GM19238 (cell line): ENCODE measurements around the gene SKIC8.

ENCODE experiments used
- DNase-seq: peaks from one replicate; pipeline ENCODE4 v3.0.0; 2011; ENCODE audit warnings: low spot score; ENCODE audit not compliant: insufficient read length

Gene SKIC8

DNA sequence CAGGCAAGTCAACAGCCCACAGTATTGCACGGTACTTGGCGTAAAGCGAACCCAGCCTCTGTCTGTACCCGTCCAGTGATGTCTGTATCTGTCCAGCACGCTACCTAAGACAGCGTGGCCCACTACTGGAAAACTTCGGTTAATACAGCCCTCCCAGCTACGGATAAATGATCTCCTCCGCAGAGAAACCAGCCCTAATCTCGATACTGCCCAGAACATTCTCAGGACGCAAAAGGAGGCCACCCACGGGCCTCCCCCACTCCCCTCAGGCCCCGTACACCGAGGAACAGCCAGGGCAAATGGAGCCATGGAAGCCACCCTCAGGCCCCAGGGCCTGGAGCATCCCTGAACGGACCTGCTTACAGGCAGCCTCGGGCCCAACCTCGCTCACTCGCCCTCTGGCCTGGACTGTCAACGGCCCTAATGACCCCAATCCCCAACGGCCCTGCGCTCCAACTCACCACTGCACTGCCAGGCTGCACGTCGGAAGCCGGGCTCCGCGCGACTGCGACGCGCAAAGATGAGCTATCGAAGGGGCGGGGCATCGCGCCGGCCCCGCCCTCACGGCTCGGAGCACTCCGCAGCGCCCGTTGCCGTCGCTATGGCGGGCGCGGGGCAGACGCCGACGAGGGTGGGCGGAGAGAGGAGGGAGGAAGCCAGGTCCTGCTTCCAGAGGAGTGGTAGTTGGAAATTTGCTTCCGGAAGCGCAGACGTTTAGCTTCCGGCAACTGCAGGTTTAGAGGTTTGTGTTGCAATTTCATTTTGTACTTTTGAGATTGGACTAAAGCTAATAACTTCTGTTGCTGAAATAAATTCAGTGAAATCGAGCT lies at the start of gene SKIC8:
TSS of gene SKIC8 (minus strand) at position 509 of the 830 bp plus-strand sequence. CDS start 3,923 bp downstream, outside the sequence.
- peak; percentile 94 for DNase-seq

DNA sequence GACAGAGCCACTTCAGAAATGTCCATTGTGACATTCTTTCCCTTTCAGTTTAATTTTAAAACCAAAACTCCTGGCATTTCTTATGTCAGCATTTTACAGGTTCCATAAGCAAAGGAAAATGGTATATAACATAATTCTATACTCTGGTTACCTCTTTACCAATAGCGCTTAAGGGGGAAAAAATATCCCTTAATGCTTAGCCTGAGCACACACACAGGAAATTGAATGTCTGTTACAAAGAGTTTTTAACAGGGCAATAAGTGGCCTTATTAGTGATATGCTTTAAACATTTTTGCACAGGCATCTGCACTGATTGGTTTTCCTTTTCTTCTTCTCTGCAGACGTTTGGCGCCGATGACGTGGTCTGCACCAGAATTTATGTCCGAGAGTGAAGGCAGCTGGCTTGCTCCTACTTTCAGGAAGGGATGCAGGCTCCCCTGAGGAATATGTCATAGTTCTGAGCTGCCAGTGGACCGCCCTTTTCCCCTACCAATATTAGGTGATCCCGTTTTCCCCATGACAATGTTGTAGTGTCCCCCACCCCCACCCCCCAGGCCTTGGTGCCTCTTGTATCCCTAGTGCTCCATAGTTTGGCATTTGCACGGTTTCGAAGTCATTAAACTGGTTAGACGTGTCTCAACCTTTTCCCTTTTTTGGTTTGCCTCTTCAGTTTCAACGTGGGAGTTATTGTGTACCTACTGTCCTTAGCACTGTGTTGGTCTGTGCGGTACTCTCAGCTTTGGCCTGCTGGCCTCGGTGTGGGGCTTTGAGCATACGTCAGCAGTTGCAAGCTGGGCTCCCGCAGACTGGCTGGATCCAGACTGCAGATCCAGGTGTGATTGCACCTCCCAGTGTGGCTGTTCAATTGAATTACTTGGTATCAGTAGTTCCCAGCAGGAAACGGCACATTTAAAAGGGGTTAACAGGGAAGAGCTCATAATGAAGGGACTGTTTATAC lies 48.5 kb upstream of the SKIC8 start:
- DNase-seq = no peak

DNA sequence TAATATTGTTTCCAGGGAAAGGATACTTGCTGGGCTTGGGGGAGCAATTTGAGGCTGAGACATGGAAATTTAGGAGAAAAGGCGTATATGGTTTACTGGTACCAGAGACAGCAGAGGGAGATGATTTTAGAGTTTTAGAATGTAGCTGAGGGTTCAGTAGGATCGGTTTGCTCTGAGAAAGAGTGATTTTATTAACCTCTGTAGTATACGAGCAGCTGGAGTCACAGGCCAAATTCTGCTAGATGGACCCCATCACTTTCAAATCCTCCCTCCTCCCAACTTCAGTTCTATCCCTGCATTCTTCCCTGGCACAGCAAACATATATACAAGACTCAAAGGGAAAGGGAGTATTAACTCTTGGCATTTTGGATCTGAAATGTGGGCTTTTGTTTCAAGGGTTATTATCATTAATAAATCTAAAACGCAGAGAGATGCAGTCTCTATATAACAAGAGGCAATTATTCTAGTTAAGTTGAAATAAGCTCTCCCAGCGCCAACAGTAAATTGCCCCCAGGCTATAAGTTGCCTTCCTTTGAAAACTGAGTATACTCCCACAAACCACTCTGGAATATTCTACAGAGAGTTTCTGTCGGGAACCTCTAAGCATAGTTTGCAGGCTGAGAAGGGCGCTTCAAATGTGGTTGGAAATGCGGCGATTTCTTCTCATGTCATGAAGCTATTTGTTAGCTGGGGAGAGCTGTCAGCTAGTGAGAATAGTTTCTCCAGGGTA lies 46.2 kb upstream of the SKIC8 start:
- DNase-seq = no peak

DNA sequence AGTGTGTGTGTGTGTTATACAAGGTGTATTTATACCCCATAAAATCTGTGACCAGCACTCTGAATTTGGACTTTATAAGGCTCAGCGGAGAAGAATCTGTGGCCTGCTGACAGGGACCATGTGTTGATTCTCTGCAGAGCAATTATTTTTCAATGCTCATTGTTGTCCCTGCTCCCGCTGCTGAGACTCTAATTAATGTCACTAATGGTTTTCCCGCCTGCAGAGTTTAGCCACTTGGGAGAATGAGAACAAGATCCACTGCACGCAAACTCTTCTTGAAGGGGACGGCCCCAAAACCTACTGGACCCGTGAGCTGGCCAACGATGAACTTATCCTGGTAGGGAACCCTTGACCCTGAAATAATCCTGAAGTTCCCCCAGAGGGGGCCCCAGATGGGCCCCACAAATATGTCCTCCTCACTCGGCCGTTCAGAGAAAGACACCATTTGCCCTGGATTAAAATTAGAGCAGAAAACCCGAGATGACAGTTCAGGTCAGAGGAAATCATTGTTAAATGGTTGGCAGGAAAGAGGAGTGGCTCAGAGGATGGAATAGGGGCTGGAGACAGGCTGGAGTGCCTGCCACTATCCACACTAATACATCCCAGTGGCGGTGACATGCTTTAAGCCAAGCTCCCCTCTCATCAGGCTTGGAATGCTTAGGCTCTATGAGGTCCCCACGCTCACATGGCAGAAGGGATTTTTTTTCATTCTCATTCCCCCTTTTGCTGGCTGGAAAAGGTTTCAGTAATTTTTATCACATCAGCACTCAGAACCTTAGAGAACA lies 44.1 kb upstream of the SKIC8 start:
- DNase-seq = no peak

DNA sequence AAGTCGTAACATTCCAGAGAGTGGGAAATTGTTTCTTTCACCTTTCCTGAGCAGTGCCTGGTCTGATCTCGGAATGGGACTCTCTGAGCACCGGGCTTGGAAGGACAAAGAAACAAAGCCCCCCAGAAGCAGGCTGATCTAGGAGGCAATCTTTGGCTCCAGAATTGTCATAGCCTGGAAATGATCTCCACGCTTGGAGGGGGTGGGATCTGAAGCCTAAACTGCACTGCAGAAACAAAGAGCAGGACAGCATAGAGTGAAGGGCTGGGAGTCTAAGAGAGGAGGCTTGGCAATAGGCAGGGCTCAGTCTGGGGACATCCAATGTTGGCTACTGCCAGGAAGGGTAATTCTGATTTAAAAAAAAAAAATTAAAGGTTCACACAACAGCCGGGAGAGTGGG lies 42.6 kb upstream of the SKIC8 start:
- no peak for DNase-seq

DNA sequence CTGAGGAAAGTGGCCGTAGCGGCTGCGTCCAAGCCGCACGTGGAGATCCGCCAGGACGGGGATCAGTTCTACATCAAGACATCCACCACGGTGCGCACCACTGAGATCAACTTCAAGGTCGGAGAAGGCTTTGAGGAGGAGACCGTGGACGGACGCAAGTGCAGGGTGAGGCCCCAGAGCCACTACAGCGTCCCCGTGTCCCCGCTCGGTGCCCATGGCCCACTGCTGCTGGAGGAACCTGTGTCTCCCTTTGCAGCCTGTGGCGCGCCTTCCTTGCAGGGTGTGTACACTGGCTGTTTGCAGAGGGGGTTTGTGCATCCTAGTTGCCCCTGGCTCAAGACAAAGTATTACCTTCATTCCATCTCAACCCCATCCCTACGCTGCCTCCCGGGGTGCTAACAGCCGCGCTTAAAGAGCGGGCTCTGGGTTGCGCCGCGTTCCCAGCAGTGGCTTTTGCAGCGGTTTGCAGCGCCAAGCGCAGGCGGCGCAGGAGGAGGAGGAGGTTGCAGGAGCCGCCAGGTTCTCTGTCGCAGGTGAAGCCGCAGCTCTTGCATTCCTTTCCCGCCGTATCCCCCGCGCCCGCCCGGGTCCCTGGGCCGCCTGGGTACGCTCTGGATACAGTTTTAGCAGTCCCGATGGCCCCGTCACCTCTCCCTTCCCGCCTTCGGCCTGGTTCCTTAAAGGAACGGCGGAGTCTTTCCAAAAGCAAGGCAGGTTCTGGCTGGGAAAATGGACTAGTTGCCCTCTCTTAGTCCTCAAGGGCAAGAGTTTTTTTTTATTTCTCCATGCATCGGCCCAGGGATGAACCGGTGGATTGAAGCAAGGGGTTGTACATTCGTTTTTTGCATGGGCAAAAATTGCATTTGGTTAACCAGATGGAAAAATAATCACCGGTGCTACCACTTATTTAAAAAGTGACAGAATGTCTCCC lies 41.9 kb upstream of the SKIC8 start:
- DNase-seq = no peak

DNA sequence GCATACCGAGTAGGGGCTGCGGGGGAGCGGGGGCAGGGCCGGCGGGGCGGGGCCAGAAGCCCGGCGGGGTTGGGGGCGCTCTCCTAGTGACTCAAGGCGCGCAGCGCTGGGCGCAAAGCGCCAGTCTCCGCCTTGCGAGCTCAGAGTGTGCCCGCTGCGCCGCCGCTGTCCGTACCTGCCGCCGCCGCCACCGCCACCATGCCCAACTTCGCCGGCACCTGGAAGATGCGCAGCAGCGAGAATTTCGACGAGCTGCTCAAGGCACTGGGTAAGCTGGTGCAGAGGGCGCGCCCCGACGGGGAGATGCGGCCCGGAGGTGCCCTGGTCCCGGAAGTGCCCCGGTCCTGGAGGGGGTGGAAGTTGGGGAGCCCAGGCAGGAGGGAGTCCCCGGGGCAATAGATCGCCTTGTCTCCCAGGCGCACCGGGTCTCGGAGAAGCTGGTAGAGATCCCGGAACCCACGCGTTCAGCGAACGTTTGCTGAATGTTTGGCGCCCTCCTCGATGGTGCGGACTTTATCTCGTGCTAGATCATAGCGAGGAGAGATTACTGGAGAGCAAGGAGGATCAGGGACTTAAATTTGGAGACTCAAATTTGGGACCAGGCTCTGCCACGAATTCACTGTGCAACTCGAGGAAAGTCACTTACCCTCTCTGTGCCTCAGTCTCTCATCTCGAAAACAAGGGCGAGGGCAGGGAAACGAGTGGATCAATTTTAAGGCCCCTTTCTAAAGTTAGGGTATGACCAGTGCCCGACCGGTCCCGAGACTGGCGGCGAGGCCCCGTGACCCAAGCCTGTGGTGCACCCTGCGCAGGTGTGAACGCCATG lies 41.0 kb upstream of the SKIC8 start, which contains the start of gene CRABP1:
TSS of gene CRABP1 (plus strand) at position 123 of the 826 bp plus-strand sequence. CDS start at position 199, 76 bp downstream.
- DNase-seq = no peak

DNA sequence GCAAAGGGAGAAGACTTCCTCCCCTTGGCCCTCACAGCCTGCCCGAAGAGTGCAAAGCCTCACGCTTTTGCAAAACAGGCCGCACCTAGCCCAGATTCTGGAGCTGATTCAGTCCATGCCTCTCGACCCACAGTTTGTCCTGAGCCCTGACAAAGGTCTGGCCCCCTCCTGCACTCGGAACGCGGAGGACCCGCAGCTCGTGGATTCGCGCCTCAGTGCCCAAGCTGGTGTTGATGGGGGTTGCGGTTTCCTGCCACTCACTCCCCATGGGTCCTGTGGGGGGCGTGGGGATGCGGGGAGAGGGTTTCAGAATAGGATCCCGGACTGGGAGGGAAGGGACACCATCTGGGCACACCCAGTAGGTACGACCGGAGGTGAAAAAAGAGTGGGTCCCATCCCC lies 40.1 kb upstream of the SKIC8 start:
- no peak for DNase-seq

DNA sequence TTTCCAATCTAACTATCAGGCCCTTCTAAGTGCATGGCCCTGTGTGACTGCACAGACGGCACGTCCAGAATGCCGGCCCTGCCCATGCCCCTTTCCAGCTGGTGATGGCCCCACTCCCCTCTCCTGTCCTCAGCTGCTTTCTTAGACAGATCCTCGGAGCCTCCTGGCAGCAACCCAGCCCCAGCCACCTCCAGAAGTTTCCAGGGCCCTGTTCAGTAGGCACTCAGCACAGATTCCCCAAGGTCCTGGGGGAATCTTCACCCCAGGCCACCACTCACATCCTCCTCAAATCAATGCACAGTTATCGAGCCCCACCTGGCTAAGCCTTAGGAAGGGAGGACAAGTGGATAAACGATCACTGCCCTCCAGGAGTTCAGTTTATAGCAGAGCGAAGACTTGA lies 39.4 kb upstream of the SKIC8 start:
- no peak for DNase-seq

DNA sequence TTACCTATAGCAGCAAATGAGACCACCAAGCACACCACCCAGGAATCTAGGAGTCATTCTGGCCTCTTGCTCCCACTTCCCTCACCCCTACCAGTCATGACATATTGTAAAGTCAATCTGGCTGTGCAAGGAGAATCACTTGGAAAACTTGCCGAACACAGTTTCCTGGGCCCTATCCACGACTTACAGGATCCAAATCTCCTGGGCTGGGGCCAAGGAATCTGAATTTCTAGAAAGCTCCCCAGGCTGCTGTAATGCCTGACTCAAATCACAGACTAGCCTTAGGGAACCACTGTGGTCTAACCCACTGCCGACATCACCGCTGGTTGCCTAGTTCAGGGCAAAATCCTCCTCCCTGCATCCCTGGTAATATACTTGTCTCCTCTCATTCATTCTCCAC lies 36.6 kb upstream of the SKIC8 start:
- no peak for DNase-seq

DNA sequence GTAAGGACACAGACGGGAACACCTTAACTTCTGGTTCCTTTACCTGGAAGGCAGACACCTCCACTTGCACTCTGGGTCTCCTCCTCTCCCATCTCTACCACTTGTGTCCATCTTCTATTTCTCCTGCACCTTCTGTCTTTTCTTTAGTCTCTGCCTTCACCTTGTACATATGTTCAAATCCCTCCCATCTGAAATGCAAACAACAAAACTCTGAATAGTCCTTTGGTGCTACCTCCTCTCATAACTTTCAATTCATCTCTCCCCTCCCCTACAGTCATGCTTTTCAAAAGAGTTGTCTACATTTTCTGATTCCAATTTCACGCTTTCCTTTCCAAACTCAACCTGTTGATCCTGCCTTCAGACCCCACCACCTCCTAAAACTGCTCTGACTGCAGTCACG lies 35.4 kb upstream of the SKIC8 start:
- no peak for DNase-seq

DNA sequence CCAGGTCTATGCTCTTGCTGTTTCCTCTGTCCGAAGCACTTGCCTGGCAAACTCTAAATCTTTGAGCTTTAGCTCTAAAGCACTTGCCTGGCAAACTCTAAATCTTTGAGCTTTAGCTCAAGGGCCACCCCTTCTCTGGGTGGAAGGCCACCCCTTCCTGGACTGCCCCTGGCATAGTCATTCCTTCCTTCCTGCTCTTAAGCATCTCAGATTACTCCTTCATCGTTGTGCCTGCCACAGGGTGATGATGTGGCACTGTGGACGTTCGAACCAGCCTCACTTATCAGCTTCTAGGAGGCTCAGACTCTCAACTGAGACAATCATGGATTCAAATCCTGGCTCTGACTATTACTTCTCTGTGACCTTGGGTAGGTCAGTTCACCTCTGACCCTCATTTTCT lies 30.2 kb upstream of the SKIC8 start:
- DNase-seq = no peak

DNA sequence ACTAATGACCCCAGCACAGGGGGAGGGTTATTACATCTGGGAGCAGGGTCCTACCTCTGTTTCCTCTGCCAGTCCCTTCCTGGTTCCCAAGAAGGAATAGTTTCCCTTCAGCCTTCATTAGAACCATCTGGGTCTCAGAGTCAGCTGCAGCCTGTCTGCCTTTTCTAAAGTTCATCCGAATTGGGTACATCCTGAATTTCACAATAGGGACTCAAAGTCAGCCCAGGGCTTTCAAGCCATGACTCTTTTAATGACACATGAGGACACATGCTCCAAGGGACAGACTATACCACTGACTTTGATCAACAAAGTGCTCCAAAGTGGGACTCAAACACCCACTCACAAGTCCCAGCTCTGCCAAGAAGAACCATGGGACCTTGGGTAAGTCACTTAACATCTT lies 28.1 kb upstream of the SKIC8 start:
- DNase-seq = no peak

DNA sequence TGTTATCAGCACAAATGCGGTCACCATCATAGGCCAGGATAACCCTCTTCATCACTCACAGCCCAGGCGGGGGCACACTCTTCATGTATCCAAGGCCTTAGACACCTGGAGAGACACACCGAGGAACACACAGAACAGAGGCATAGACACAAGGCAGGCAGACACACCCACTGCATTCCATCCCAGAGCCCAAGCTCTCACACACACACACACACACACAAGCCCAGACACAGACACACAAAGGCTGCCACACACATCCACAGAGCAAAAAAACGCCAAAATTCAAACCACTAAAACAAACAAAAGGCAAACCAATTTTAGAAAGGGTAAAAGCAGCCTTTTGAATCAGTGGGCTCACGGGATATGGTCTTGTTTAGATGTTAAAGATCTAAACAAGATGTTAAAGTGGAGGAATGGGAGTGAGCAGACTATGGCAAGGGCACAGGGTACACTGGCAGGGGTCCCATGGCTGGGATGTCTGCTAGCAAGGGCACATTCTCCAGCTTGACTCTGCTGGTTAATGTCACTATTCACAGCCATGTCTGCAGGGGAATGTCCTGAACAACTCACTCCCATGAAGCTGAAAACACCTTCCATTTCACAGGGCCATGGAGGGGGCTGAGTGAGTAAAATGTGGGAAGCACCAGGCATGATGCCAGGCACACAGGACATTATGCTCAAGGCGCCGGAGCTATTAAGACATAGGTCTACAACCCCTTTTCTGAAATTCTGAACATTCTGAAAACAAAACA lies 25.9 kb upstream of the SKIC8 start:
- no peak for DNase-seq

DNA sequence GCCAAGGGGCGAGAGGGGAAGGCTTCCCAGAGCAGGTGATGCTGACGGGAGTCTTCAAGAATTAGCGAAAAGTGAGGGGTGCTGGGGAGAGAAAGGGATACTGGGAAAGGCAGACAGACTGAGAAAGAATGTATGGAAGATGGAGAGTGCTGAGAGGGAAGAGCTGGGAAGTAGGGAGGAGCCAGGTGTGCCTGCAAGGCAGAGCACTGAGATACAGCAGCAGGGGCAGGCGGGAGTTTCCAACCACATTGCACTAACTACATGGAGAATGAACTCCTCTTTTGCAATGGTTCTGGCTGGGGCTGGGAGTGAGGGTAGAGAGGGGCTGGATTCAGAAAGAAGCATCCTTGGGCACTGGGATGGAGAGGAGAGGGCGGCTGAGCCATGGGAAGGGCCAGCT lies 24.7 kb upstream of the SKIC8 start:
- DNase-seq = no peak

DNA sequence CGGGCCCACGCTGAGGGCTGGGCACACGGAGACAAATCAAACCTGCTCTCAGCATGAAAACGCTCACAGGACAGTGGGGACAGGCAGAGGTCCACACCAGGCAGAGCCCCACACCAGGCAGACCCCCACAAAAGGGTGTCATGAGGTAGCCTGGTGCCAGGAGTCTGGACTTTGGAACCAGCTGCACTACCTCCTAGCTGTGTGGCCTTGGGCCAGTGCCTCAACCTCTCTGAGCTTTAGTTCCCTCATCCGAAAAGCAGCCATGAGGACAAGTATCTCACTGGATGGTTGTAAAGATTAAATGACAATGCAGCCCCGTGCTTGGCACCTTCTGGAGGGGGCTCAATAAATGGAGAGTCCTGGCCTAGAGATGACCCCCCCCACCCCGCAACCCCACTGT lies 24.3 kb upstream of the SKIC8 start:
- no peak for DNase-seq

DNA sequence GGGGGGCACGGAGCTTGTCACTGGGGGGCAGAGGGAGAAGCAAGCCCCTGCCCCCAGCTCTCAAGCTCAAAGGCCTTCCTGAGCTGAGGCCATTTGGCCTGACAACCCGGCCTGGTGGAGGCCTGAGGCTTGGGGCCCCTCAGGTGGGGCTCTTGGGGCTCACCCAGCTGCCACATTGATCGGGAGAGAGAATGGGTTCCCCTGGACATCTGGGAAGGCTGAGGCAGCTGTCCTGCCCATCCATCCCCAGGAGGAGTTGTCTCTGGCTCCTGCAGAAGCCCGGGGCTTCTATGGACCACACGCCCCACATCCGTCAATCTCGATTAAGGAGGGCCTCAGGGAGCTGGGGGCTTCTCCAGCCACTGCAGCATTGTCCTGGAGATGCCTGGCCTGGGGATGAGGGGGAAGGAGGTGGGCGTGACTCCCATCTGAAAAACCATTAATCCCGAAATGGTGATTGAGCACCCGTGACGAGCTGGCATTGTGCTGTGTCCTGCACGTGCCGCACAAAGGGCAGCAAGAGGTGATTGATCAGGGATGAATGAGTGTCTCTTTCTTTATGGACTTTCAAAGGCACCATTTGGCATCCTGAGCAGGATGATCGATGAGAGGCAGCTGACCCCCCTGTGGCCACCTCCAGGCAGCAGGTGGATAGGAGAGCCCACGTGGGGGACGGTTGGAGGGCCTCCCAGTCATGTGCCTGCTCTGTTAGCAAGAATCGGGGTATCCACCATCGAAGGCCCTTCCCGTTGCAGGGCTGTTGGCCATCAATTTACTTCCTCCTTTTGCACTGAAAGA lies 23.5 kb upstream of the SKIC8 start:
- no peak for DNase-seq
